Hepatic stellate cell (primary cell): ENCODE measurements around the gene ZFP14.
"Not testable (repeated sequence)": the region's sequence is repeated elsewhere in the genome, so short reads cannot be mapped to it uniquely, and the experiment has no call there.

Experiments
- DNase-seq: peaks from one replicate; pipeline ENCODE4 v3.0.0; 2011; ENCODE audit warnings: low spot score

ZFP14 gene

DNA sequence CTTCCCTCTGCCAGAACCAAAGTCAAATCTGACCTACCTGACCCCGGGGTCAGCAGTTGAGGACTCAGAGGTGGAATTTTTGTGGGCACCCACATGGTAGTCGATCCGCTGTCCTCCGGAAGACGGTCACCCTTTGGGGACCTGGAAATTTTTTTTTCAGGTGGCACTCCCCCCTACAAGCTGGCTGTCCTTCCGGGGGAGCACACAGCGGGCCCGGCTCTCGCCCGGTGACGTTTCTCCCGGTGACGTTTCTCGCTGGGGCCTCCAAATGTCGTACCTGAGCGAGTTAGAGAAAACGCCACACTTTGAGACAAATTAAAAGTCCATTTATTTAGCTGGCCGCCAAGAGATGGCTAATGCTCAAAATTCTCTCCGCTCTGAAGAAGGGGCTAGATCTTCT, 48.8 kb downstream of the ZFP14 start:
- DNase-seq, result no peak

DNA sequence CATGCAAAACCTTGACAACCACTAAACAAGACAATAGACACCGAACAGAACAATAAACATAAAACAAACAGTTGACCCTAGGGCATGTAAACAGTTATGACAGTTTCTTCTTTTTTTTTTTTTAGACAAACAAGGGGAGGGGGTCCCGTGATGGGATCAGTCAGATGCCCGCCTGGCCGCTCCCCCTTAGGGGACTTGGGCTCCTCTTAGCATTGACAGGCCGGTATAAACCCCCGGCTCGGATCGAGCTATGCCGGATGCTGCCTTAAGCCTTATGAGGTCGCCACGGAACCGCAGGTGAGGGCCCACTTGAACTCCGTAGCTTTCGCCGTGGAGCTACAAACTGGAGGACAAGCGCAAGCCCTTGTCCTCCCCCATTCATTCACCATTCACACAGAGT, 49.5 kb downstream of the ZFP14 start:
- not testable (repeated sequence) for DNase-seq

DNA sequence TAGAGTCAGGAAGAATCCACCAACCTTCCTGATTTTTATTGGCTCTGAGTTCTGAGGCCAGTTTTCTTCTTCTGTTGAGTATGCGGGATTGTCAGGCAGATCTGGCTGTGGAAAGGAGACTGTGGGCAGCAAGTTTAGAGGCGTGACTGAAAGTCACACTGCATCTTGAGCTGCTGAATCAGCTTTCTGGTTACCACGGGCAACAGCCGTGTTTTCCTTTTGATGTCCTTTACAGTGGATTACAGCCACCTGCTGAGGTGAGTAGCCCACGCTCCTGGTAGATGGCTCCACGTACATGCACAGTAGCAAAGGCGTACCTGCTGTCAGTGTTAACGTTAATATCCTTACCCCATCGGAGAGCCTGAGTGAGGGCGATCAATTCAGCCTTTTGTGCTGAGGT, 52.4 kb downstream of the ZFP14 start:
- not testable (repeated sequence) for DNase-seq

DNA sequence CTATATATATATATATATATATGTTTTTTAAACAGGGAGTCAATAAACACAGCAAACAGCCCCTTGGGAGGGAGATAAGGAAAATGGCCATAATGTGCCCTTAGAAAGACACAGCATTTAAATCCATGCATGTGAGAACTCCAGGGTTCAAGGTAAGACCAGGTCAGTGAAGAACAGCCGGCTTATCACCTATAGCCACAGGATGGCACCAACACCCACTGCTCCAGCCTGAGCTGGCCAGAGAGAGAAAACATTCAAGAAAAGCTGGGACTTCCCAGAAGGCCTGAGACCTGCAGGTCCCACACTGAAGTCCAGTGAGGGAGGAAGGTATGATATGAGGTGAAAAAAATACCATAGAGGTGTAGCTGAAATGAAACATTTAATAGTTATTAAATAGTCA, 63.8 kb downstream of the ZFP14 start:
- DNase-seq, result not testable (repeated sequence)

DNA sequence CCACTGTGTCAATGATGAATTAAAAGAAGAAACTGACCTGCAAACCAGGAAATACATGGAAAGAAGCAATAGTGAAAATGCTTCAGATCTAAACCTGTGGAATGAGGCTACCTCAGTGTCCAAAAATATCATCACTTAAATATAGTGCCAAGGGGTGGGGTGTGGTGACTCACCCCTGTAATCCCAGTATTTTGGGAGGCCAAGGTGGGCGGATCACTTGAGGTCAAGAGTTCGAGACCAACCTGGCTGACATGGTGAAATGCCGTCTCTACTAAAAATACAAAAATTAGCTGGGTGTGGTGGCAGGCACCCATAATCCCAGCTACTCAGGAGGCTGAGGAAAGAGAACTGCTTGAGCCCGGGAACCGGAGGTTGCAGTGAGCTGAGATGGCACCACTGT, 64.9 kb downstream of the ZFP14 start:
- not testable (repeated sequence) for DNase-seq

DNA sequence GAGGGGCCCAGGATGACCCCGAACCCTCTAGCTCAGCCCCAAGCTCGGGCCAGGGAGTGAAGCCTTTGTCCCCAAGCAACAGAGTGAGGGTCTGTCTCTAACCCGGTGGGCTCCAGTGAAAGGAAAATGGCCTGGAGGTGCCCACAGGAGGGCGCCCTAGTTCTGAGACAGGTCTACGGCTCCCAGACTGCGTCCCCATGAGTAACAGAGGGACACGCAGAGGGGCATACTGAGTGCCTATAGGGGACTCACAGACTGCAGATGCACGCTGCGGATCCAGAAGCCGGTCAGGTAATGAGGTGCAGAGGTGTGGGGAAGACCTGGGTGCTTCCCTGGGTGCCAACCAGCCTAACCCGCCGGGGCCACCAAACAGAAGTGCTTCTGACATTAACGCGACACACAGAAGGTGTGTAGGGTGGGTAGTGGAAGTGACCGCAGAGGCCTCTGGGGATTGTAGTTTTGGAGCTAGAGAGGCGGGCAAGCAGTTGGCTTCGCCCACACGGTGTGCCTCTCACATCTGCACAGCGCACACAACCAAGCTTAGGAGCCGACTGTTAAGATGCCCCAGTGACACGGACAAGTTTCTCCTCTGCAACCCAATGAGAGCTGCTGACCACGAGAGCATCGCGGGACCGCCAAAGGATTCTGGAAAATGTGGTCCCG, 67.8 kb downstream of the ZFP14 start:
- DNase-seq, result not testable (repeated sequence)

DNA sequence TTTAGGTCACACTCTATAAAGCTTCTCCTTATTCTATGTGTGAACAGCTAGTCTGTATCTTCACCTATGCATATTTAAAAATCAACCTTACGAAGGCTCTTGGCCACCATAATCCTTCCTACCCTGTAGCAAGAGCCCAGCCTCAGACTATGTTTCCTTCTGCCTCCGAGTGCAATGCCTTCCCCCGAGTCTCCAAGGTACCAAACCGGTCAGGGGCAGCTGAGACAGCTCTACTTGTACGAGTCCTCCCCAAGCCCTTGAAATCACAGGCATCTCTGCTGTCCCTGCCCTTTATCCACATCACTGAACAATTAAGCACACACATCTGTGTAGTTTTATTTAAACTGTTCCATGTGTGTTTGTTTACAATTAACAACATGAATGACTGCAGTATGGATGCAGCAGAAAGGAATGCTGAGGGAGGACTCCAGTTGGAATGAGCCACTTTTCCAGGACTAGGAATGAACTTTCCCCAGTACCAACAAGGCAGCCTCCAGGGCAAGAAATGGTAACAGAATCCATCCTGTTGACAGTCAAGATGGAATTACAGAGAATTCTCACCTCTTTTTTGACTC, 68.5 kb downstream of the ZFP14 start:
- DNase-seq, result not testable (repeated sequence)

DNA sequence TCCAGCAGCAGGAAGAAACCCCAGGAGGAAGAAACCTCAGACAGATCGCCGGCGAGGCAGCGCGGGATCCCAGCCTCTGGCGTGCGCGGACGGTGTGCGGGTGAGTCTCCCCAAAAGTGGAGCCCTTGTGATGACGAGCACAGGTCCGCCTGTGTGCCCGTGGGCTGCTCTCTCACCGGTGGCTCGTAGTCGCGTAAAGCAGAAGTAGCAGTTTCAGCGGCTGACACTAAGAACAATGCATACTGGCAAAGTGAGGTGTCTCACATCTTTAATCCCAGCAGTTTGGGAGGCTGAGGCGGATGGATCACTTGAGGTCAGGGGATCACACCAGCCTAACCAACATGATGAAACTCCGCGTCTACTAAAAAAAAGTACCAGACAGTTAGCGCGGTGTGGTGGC, 69.2 kb downstream of the ZFP14 start:
- not testable (repeated sequence) for DNase-seq

DNA sequence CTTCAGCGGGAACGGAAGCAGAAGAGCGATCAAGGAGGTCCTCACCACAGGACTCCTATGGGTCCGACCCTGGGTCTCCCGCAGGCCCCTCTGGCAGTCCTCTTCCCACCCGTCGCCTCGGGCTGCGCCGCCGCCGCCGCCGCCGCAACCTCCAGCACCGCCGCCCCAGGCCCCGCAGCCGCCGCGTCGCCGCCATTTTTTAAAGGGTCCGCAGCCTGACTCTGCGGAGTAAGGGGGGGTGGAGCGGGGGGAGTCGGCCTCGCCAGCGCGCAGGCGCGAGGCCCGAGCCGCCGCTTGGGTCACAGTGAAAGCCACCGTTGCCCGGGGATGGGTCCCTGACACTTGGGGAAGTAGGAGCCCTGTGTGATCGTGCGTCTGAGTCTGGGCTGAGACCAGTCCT, 69.7 kb downstream of the ZFP14 start:
- DNase-seq, result not testable (repeated sequence)

DNA sequence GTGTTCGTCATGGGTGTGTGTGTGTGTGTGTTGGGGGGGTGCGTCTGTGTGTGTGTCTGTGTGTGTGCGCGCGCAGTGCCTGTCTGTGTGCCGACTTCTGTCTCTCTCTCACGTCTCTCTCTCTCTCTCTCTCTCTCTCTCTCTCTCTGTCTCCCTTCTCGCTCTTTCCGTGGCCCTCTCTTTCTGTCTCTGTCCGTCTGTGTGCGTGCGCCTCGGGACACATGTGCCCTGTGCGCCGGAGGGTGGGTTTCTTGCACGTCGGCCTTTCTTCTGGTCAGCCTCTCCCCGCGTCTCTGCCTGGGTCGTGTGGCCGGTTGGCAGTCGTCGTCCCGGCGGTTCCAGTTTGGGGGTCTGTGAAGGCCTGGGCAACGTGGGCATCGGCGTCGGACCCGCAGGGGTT, 86.7 kb downstream of the ZFP14 start:
- DNase-seq, result not testable (repeated sequence)
